IPS-15b (cell line): ENCODE measurements around the gene CTNNA3.

ENCODE experiments used
- H3K27me3 ChIP-seq: one replicate; pipeline ENCODE4 v1.6.1; 2013; ENCODE audit warnings: low read length; ENCODE audit not compliant: control insufficient read depth, insufficient read depth
- H3K36me3 ChIP-seq: one replicate; pipeline ENCODE4 v1.6.1; 2013; ENCODE audit warnings: low read length; ENCODE audit not compliant: control insufficient read depth, insufficient read depth
- H3K4me1 ChIP-seq: one replicate; pipeline ENCODE4 v1.6.1; 2013; ENCODE audit warnings: mild to moderate bottlenecking, low read length; ENCODE audit not compliant: control insufficient read depth, insufficient read depth
- H3K4me3 ChIP-seq: one replicate; pipeline ENCODE4 v1.5.1; 2013; ENCODE audit warnings: low read depth, low read length
- H3K9ac ChIP-seq: one replicate; pipeline ENCODE4 v1.6.1; 2013; ENCODE audit warnings: low read depth, mild to moderate bottlenecking, low read length
- H3K9me3 ChIP-seq: one replicate; pipeline ENCODE4 v1.6.1; 2013; ENCODE audit warnings: mild to moderate bottlenecking, low read length; ENCODE audit not compliant: control insufficient read depth, insufficient read depth

The CTNNA3 gene

GRCh38 chr10:66187053-66187733, 1508.8 kb downstream of the CTNNA3 start:
- Histone ChIP-seq H3K36me3 (no peaks in the 10 kb centered on the region), H3K4me3 (no peak overlapping the region), H3K9ac (no peak overlapping the region), H3K27me3 (no peaks in the 10 kb centered on the region), H3K4me1 (no peaks in the 10 kb centered on the region), H3K9me3 (no peaks in the 10 kb centered on the region)

GRCh38 chr10:66183028-66183427, 1513.0 kb downstream of the CTNNA3 start:
- Histone ChIP-seq H3K27me3 (no peaks in the 10 kb centered on the region), H3K4me1 (peaks cover 2% of the 10 kb centered on the region), H3K9ac (no peak overlapping the region), H3K9me3 (no peaks in the 10 kb centered on the region), H3K36me3 (no peaks in the 10 kb centered on the region), H3K4me3 (no peak overlapping the region)

GRCh38 chr10:66180581-66181318, 1515.2 kb downstream of the CTNNA3 start:
- H3K36me3 ChIP-seq: no peaks in the 10 kb centered on the region
- H3K9me3 ChIP-seq: no peaks in the 10 kb centered on the region
- no peak overlapping the region for H3K9ac ChIP-seq
- H3K4me3 ChIP-seq: no peak overlapping the region
- no peaks in the 10 kb centered on the region for H3K27me3 ChIP-seq
- H3K4me1 ChIP-seq: peaks cover 2% of the 10 kb centered on the region

- no peaks in the 10 kb centered on the region for H3K9me3 ChIP-seq
- no peak overlapping the region for H3K4me3 ChIP-seq
- H3K36me3 ChIP-seq: no peaks in the 10 kb centered on the region
- H3K27me3 ChIP-seq: no peaks in the 10 kb centered on the region
- H3K4me1 ChIP-seq: peaks cover 2% of the 10 kb centered on the region
- H3K9ac ChIP-seq: no peak overlapping the region
Observed at GRCh38 chr10:66180021-66180420, 1516.0 kb downstream of the CTNNA3 start.

GRCh38 chr10:66176772-66177171, 1519.2 kb downstream of the CTNNA3 start:
- Histone ChIP-seq H3K4me3 (no peak overlapping the region), H3K4me1 (peaks cover 2% of the 10 kb centered on the region), H3K27me3 (no peaks in the 10 kb centered on the region), H3K9me3 (no peaks in the 10 kb centered on the region), H3K9ac (no peak overlapping the region), H3K36me3 (no peaks in the 10 kb centered on the region)

- Histone ChIP-seq H3K4me3 (no peak overlapping the region), H3K9me3 (no peaks in the 10 kb centered on the region), H3K36me3 (no peaks in the 10 kb centered on the region), H3K9ac (no peak overlapping the region), H3K27me3 (no peaks in the 10 kb centered on the region), H3K4me1 (no peaks in the 10 kb centered on the region)
Observed at GRCh38 chr10:66167816-66168215, 1528.2 kb downstream of the CTNNA3 start.

- H3K4me1 ChIP-seq: peaks cover 4% of the 10 kb centered on the region
- H3K9ac ChIP-seq: no peak overlapping the region
- H3K4me3 ChIP-seq: no peak overlapping the region
- H3K36me3 ChIP-seq: no peaks in the 10 kb centered on the region
- peaks cover 4% of the 10 kb centered on the region for H3K9me3 ChIP-seq
- no peaks in the 10 kb centered on the region for H3K27me3 ChIP-seq
Observed at GRCh38 chr10:66162560-66163143, 1533.3 kb downstream of the CTNNA3 start.

- Histone ChIP-seq H3K9ac (no peak overlapping the region), H3K4me3 (no peak overlapping the region), H3K4me1 (no peaks in the 10 kb centered on the region), H3K36me3 (no peaks in the 10 kb centered on the region), H3K9me3 (no peaks in the 10 kb centered on the region), H3K27me3 (no peaks in the 10 kb centered on the region)
Observed at GRCh38 chr10:66151346-66151745, 1544.6 kb downstream of the CTNNA3 start.

- Histone ChIP-seq H3K27me3 (no peaks in the 10 kb centered on the region), H3K4me1 (no peaks in the 10 kb centered on the region), H3K9ac (no peak overlapping the region), H3K9me3 (no peaks in the 10 kb centered on the region), H3K4me3 (no peak overlapping the region), H3K36me3 (no peaks in the 10 kb centered on the region)
Observed at GRCh38 chr10:66148312-66148711, 1547.7 kb downstream of the CTNNA3 start.

- no peaks in the 10 kb centered on the region for H3K4me1 ChIP-seq
- H3K27me3 ChIP-seq: no peaks in the 10 kb centered on the region
Observed at GRCh38 chr10:66144016-66144415, 1552.0 kb downstream of the CTNNA3 start.

GRCh38 chr10:66102756-66103155, 1593.2 kb downstream of the CTNNA3 start:
- H3K36me3 ChIP-seq: no peaks in the 10 kb centered on the region
- H3K27me3 ChIP-seq: no peaks in the 10 kb centered on the region
- no peaks in the 10 kb centered on the region for H3K9me3 ChIP-seq
- H3K4me3 ChIP-seq: no peak overlapping the region
- H3K9ac ChIP-seq: no peak overlapping the region
- no peaks in the 10 kb centered on the region for H3K4me1 ChIP-seq

More at GRCh38 chr10:66144016-66144415, 1552.0 kb downstream of the CTNNA3 start:
- Histone ChIP-seq H3K4me3 (no peak overlapping the region), H3K9me3 (no peaks in the 10 kb centered on the region), H3K36me3 (no peaks in the 10 kb centered on the region), H3K9ac (no peak overlapping the region)
